HEK293 (cell line): Measurements from ENCODE around the gene PRB2.

ENCODE experiments used
- CTCF ChIA-PET: fragments of 350-600 bp; formaldehyde crosslinking; extraction: SDS; loops from one replicate; lab custom pipeline; 2021; ENCODE audit warnings: antibody characterized with exemption; lab: Yijun Ruan, JAX
- POLR2A ChIA-PET: fragments of 300-600 bp; formaldehyde crosslinking; extraction: SDS; loops from one replicate; lab custom pipeline; 2020; ENCODE audit warnings: antibody characterized with exemption, inconsistent platforms; lab: Yijun Ruan, JAX
- H3K27ac ChIP-seq: fragments of 200-500 bp; sonication (Bioruptor generic); 2 replicates; pipeline ENCODE4 v1.5.1; 2014; ENCODE audit warnings: low read depth, low read length, control low read depth, inconsistent platforms; ENCODE audit errors: extremely low read depth
- H3K36me3 ChIP-seq, 2 experiments: fragments of 200-500 bp in 1 of 2; sonication (Bioruptor generic) in 1 of 2; 1 replicate in 1 of 2; 2 replicates in 1 of 2; pipeline ENCODE4 v1.5.1; 2014 to 2017; ENCODE audit warnings: inconsistent platforms in 2 of 2, low read length in 2 of 2; ENCODE audit not compliant: control insufficient read depth in 2 of 2, insufficient read depth in 1 of 2
- H3K4me1 ChIP-seq: fragments of 200-500 bp; sonication (Bioruptor generic); 2 replicates; pipeline ENCODE4 v1.5.1; 2014; ENCODE audit warnings: mild to moderate bottlenecking, low read length, inconsistent platforms; ENCODE audit not compliant: control insufficient read depth, insufficient read depth
- H3K4me3 ChIP-seq: 2 replicates; pipeline ENCODE4 v1.5.1; 2011; ENCODE audit warnings: low read depth, mild to moderate bottlenecking, control low read depth, low read length, moderate library complexity
- H3K9me3 ChIP-seq: fragments of 200-500 bp; sonication (Bioruptor generic); 2 replicates; pipeline ENCODE4 v1.5.1; 2014; ENCODE audit warnings: low read depth, low read length, inconsistent platforms; ENCODE audit not compliant: control insufficient read depth, insufficient read depth
- BCL11B ChIP-seq: fragments of 450-650 bp; formaldehyde crosslinking; IDR thresholded peaks from 2 replicates; pipeline ENCODE4 v1.5.1; 2016; ENCODE audit warnings: low read depth, missing biosample characterization, missing genetic modification characterization
- ELK4 ChIP-seq: IDR thresholded peaks from 2 replicates; pipeline ENCODE4 v1.6.1; 2011; ENCODE audit warnings: mild to moderate bottlenecking, low read depth, low read length, borderline replicate concordance
- KLF1 ChIP-seq: fragments of 450-650 bp; formaldehyde crosslinking; IDR thresholded peaks from 2 replicates; pipeline ENCODE4 v1.5.1; 2016; ENCODE audit warnings: missing biosample characterization, missing genetic modification characterization
- KLF10 ChIP-seq: fragments of 450-650 bp; IDR thresholded peaks from 2 replicates; pipeline ENCODE4 v1.5.1; 2018; ENCODE audit warnings: missing biosample characterization, mild to moderate bottlenecking, missing genetic modification characterization
- PBX3 ChIP-seq: sonication (generic); formaldehyde crosslinking; IDR thresholded peaks from 2 replicates; pipeline ENCODE4 v1.8.1; 2022; ENCODE audit warnings: mild to moderate bottlenecking, moderate library complexity, missing genetic modification reagents
- SP2 ChIP-seq: fragments of 450-650 bp; formaldehyde crosslinking; IDR thresholded peaks from 2 replicates; pipeline ENCODE4 v1.5.1; 2016; ENCODE audit warnings: missing biosample characterization, missing genetic modification characterization
- SP3 ChIP-seq: fragments of 450-650 bp; formaldehyde crosslinking; IDR thresholded peaks from 2 replicates; pipeline ENCODE4 v1.5.1; 2016; ENCODE audit warnings: missing biosample characterization, missing genetic modification characterization
- ZEB2 ChIP-seq: fragments of 450-650 bp; formaldehyde crosslinking; IDR thresholded peaks from 2 replicates; pipeline ENCODE4 v1.5.1; 2016; ENCODE audit warnings: missing biosample characterization, missing genetic modification characterization
- ZFHX2 ChIP-seq: fragments of 450-650 bp; formaldehyde crosslinking; conservative IDR thresholded peaks from 2 replicates; pipeline ENCODE4 v1.5.1; 2016; ENCODE audit warnings: missing biosample characterization, missing genetic modification characterization
- ZFP41 ChIP-seq: fragments of 450-650 bp; formaldehyde crosslinking; IDR thresholded peaks from 2 replicates; pipeline ENCODE4 v1.5.1; 2016; ENCODE audit warnings: missing biosample characterization, missing genetic modification characterization, borderline replicate concordance
- ZNF146 ChIP-seq: fragments of 450-650 bp; formaldehyde crosslinking; IDR thresholded peaks from 2 replicates; pipeline ENCODE4 v1.5.1; 2016; ENCODE audit warnings: missing biosample characterization, missing genetic modification characterization
- ZNF148 ChIP-seq: fragments of 450-650 bp; formaldehyde crosslinking; IDR thresholded peaks from 2 replicates; pipeline ENCODE4 v1.5.0; 2017; ENCODE audit warnings: missing biosample characterization, missing genetic modification characterization, borderline replicate concordance
- ZNF175 ChIP-seq: fragments of 450-650 bp; formaldehyde crosslinking; IDR thresholded peaks from 2 replicates; pipeline ENCODE4 v1.5.1; 2016; ENCODE audit warnings: missing biosample characterization, missing genetic modification characterization
- ZNF239 ChIP-seq: fragments of 450-650 bp; formaldehyde crosslinking; IDR thresholded peaks from 2 replicates; pipeline ENCODE4 v1.5.1; 2016; ENCODE audit warnings: missing biosample characterization, missing genetic modification characterization
- ZNF311 ChIP-seq: fragments of 450-650 bp; formaldehyde crosslinking; IDR thresholded peaks from 2 replicates; pipeline ENCODE4 v1.5.1; 2017; ENCODE audit warnings: missing biosample characterization, missing genetic modification characterization, borderline replicate concordance
- ZNF341 ChIP-seq: fragments of 450-650 bp; formaldehyde crosslinking; IDR thresholded peaks from 2 replicates; pipeline ENCODE4; 2016; ENCODE audit warnings: low read depth, missing biosample characterization, missing genetic modification characterization
- ZNF416 ChIP-seq: fragments of 450-650 bp; formaldehyde crosslinking; IDR thresholded peaks from 2 replicates; pipeline ENCODE4 v1.5.1; 2016; ENCODE audit warnings: missing biosample characterization, missing genetic modification characterization
- ZNF560 ChIP-seq: fragments of 450-650 bp; formaldehyde crosslinking; IDR thresholded peaks from 2 replicates; pipeline ENCODE4 v1.5.1; 2017; ENCODE audit warnings: missing biosample characterization, missing genetic modification characterization, borderline replicate concordance
- ZNF571 ChIP-seq: fragments of 450-650 bp; formaldehyde crosslinking; IDR thresholded peaks from 2 replicates; pipeline ENCODE4 v1.5.0; 2017; ENCODE audit warnings: missing biosample characterization, missing genetic modification characterization
- ZNF624 ChIP-seq: fragments of 450-650 bp; formaldehyde crosslinking; IDR thresholded peaks from 2 replicates; pipeline ENCODE4 v1.5.1; 2017; ENCODE audit warnings: missing biosample characterization, missing genetic modification characterization
- ZNF645 ChIP-seq: fragments of 450-650 bp; formaldehyde crosslinking; IDR thresholded peaks from 2 replicates; pipeline ENCODE4; 2016; ENCODE audit warnings: missing biosample characterization, missing genetic modification characterization
- ZNF660 ChIP-seq: fragments of 450-650 bp; IDR thresholded peaks from 2 replicates; pipeline ENCODE4 v1.5.1; 2018; ENCODE audit warnings: missing biosample characterization, mild to moderate bottlenecking, missing genetic modification characterization
- ZNF692 ChIP-seq: fragments of 450-650 bp; formaldehyde crosslinking; IDR thresholded peaks from 2 replicates; pipeline ENCODE4 v1.5.1; 2016; ENCODE audit warnings: missing biosample characterization, missing genetic modification characterization
- ZNF701 ChIP-seq: fragments of 450-650 bp; formaldehyde crosslinking; IDR thresholded peaks from 2 replicates; pipeline ENCODE4 v1.5.1; 2016; ENCODE audit warnings: missing biosample characterization, missing genetic modification characterization
- ZNF76 ChIP-seq: fragments of 450-650 bp; formaldehyde crosslinking; IDR thresholded peaks from 2 replicates; pipeline ENCODE4; 2016; ENCODE audit warnings: low read depth, missing biosample characterization, missing genetic modification characterization, borderline replicate concordance
- ZNF777 ChIP-seq: fragments of 450-650 bp; formaldehyde crosslinking; IDR thresholded peaks from 2 replicates; pipeline ENCODE4 v1.5.1; 2017; ENCODE audit warnings: missing biosample characterization, missing genetic modification characterization, borderline replicate concordance
- ZNF791 ChIP-seq: fragments of 450-650 bp; formaldehyde crosslinking; IDR thresholded peaks from 2 replicates; pipeline ENCODE4 v1.5.1; 2016; ENCODE audit warnings: missing biosample characterization, missing genetic modification characterization
- ZNF792 ChIP-seq: fragments of 450-650 bp; formaldehyde crosslinking; IDR thresholded peaks from 2 replicates; pipeline ENCODE4 v1.5.1; 2016; ENCODE audit warnings: missing biosample characterization, missing genetic modification characterization
- ZNF843 ChIP-seq: fragments of 450-650 bp; formaldehyde crosslinking; IDR thresholded peaks from 2 replicates; pipeline ENCODE4 v1.5.1; 2016; ENCODE audit warnings: missing biosample characterization, missing genetic modification characterization
- ZSCAN30 ChIP-seq: fragments of 450-650 bp; IDR thresholded peaks from 2 replicates; pipeline ENCODE4 v1.5.1; 2018; ENCODE audit warnings: missing biosample characterization, mild to moderate bottlenecking, missing genetic modification characterization, moderate library complexity
- ZSCAN4 ChIP-seq: fragments of 450-650 bp; formaldehyde crosslinking; IDR thresholded peaks from 2 replicates; pipeline ENCODE4 v1.5.1; 2017; ENCODE audit warnings: missing biosample characterization, missing genetic modification characterization

The PRB2 gene

GRCh38 chr12:11433664-11434063, 38.3 kb upstream of the PRB2 start:
- Histone ChIP-seq H3K4me3 (no peak overlapping the region), H3K9me3 (no peaks in the 10 kb centered on the region), H3K4me1 (peaks cover 2% of the 10 kb centered on the region; the same call in 1 of the 2 replicates), H3K27ac (no peak overlapping the region), H3K36me3 (no peaks in the 10 kb centered on the region)
- ChIA-PET POLR2A (no interaction called here), CTCF (no interaction called here)
- TF ChIP-seq SP2 (tag by site-specific recombination): no peak
- TF ChIP-seq ZNF571 (tag by site-specific recombination): no peak
- TF ChIP-seq ZNF341: no peak
- TF ChIP-seq ZNF791 (tag by site-specific recombination): no peak
- no peak for TF ChIP-seq ZFHX2 (tag by site-specific recombination)
- TF ChIP-seq ZNF76 (tag by site-specific recombination): no peak
- TF ChIP-seq ZNF692 (tag by site-specific recombination): no peak
- no peak for TF ChIP-seq ZNF560 (tag by site-specific recombination)
- no peak for TF ChIP-seq PBX3 (CRISPR knock-in tag)
- TF ChIP-seq ZFP41 (tag by site-specific recombination): no peak
- TF ChIP-seq ZNF175 (tag by site-specific recombination): no peak
- TF ChIP-seq ZNF843: no peak
- no peak for TF ChIP-seq SP3 (tag by site-specific recombination)
- no peak for TF ChIP-seq ZEB2 (tag by site-specific recombination)
- TF ChIP-seq BCL11B: no peak
- no peak for TF ChIP-seq ZNF311 (tag by site-specific recombination)
- no peak for TF ChIP-seq ZNF148 (tag by site-specific recombination)
- TF ChIP-seq ZNF777 (tag by site-specific recombination): no peak
- no peak for TF ChIP-seq ZNF416 (tag by site-specific recombination)
- TF ChIP-seq ELK4: no peak

- no peak overlapping the region for H3K4me3 ChIP-seq
- peaks cover 2% of the 10 kb centered on the region; the same call in 1 of the 2 replicates for H3K4me1 ChIP-seq
- H3K27ac ChIP-seq: no peak overlapping the region
- CTCF ChIA-PET: no interaction called here
- no peaks in the 10 kb centered on the region for H3K36me3 ChIP-seq
- H3K9me3 ChIP-seq: no peaks in the 10 kb centered on the region
- POLR2A ChIA-PET: no interaction called here
- TF ChIP-seq ZSCAN4 (tag by site-specific recombination) (no peak), KLF10 (tag by site-specific recombination) (no peak), ZNF146 (tag by site-specific recombination) (no peak), ZNF645 (tag by site-specific recombination) (no peak), KLF1 (tag by site-specific recombination) (no peak), ZNF701 (tag by site-specific recombination) (no peak), ZNF624 (tag by site-specific recombination) (no peak), ZNF660 (tag by site-specific recombination) (no peak), ZNF792 (tag by site-specific recombination) (no peak), ZNF239 (no peak), ZSCAN30 (tag by site-specific recombination) (no peak)
Measured at GRCh38 chr12:11431486-11431885, 36.1 kb upstream of the PRB2 start.
